Stimulated activated CD4-positive, alpha-beta T cell treated with anti-CD3 and anti-CD28 coated beads, Interleukin-12 subunit alpha, Interleukin-12 subunit beta, amount 100 ng/mL, for 4 hours (primary cell): ENCODE results near the gene WASF3.

Source experiments
- DNase-seq: peaks from one replicate; pipeline ENCODE4 v3.0.0-alpha.2; 2020

WASF3 gene

DNA sequence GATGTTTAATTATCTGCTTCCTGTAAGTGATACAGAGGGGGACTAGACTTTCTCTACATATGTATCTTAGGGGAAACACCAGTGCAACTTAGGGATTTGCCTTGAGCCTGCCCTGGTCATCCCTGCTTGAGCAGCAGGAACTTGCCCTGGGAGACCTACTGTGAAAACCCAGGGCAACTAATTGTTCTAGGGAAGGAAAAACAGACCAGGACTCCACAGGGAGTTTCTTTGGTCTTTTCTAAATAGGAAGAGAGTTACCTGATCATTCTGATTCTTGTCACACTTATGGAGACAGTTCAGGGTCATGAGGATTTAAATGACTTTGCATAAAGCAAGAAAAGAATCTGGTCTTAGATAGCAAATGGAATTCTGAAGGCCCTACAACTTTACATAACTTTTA is 89.1 kb downstream of the WASF3 start:
- no peak for DNase-seq

DNA sequence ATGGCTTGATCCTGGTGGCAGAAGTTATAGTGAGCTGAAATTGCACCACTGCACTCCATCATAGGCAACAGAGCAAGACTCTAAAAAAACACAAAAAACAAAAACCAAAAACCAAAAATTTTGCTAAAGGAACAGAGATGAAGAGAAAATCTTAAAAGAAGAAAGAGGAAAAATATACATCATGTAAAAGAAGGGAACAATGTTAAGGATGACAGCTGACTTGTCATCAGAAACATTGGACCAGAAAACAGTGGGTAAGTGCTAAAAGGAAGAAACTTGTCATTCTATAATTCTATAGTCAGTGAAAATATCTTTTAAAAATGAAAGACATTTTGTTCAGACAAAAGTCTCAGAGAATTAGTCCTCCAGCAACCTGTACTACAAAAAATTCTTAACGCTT is 93.8 kb downstream of the WASF3 start:
- DNase-seq = no peak

DNA sequence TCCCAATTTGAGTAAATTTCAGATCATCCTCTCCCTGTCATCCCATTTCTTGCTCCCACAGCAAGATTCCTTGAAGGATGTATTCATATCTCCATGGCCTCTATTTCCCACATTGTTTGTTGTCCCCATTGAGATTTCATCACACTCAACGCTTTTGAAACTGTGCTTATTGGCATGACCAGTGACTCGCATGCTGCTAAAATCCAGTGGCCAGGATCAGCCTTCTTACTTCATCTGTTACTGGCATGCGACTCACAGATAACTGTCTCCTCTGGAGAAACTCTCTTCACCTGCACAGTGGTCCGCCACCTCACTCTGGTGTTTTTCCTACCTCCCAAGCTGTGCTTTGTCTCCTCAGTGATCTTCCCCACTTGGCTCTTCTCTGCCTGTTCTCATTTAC is 95.8 kb downstream of the WASF3 start:
- DNase-seq = no peak

DNA sequence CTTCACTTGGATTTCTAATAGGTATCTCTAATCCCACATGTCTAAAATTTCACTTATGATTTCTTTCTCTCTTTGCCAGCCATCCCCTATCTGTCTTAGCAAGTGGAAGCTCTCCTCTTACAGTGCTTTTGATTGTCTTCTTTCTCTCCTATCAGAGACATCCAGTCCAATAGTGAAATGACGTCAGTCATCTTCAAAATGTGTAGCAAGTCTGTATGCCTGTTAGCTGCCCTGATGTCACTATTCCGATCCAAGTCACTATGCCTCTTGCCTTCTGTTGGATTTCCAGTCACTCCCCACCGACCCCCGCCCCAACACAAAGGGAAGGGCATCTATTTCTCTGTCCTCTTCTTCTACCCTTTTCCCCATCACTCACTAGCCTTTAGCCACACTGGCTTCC is 96.4 kb downstream of the WASF3 start:
- DNase-seq = no peak

DNA sequence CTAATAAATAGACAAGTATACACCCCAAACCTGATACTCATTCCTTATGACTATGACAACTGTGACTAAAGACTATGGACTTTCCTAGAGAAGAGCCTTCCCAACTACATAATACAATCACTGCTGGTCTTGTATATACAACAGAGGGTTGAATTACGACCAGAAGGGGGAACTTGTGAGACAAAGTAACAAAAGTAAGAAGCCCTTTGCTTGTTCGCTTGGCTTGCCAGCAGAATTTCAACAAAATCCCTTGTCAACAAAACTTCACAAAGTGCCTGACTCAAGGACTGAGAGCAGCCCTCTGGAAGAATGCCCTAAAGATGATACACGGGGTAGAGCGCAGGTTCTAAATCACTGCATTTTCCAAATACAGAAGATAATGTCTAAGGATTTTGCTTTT is 99.4 kb downstream of the WASF3 start:
- no peak for DNase-seq

DNA sequence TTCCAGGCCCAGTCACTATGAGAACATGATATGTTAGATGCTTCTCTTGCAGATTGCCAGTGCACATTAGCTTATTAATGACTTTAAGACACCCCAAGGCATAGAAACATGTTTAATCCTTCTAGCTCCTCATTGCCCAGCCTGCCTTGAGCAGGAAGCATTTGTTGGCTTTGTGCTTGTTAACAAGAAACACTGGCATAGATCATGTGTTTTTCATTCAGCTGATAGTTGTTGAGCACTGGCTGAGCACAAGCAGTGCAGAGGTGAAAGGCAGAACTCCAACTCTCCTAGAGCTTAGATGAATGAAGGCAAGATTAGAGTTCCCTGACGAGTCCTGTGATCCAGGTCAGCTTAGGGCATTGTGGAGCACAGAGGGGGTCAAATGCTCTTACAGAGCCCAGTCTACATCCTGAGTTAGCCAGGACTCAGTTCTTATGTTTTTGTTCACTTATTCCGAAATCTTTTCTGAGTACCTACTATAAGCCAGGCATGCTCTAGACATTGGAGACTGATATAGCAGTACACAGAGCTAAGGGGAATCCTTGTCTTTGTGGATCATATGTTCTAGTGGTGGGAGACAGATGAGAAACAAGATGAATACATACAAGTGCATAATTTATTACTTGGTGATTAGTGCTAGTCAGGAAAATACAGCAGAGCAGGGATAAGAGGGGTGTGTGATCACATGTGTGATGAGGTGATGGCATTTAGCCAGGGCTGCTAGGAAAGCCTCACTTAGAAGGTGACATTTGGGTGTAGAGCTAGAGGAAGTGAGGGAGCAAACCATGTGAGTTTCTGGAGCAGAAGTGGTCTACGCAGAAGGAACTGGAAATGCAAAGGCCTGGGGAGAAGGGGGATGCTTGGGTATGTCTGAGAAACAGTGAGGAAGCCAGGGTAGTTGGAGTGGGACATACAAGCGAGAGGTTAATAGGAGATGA is 101.2 kb downstream of the WASF3 start:
- DNase-seq = no peak

DNA sequence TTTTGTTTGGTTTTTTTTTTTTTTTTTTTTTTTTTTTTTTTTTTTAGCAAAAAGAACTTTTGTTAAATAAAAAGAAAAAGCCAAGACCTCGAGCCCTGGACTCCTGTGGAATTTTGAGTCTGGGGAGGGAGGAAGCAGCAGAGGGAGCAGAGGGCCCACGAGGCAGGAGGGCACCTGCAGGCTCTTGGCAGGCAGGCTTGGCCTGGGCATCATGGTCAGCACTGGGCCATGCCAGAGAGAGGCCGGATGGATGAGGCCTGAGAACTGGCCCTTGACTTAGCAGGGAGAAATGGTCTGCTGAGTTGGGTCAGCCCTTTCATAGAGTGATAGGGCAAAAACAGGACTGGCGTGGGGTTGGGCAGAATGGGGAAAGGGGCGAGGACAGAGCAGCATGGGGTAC is 102.7 kb downstream of the WASF3 start:
- DNase-seq = no peak

DNA sequence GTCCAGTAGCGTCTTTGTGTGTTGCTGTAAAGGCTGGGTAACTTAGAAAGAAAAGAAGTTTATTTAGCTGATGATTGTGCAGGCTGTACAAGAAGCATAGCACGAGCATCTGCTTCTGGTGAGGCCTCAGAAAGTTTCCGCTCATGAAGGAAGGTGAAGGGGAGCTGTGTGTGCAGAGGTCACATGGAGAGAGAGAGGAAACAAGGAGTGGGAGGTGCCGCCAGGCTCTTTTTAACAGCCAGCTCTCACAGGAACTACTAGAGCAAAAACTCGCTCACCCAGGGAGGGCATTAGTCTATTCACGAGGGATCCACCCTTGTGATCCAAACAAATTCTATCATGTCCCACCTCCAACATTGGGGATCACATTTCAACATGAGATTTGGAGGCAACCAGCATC is 103.3 kb downstream of the WASF3 start:
- DNase-seq = no peak

DNA sequence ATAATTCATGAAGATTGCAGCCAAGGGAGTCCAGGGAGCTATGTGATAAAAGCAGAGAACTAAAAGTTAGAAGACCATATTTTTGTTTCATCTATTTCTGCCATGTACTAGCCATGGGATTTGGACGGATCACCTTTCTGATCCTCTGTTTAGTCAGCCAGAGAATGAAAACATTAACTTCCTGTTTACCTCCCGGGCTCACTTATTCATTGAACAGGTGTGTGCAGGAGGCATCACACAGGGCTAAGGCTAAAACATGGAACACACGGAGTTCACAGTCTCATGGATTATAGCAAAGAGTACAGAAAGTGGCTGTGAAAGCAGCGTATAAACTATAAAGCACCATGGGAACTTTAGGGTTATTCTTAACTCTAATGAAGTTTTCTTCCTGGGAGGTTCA is 106.3 kb downstream of the WASF3 start:
- DNase-seq = no peak

DNA sequence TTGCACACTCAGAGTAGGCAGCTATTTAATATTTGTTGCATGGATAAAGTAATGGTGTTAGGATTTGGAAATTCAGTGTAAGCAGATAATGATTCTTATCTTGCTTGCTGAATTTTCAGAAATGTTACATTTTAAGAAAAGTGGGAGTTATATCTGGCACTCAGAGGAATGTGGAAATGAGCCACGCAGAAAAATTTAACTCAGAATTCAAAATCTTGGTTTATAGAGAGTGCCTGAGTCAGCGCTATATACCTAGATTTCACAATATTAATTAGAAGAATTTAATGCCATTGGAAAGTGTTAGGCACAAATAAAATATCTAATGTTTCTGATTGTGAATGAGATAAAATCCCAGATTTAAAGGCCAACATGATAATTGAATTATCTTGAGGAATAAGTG is 106.8 kb downstream of the WASF3 start:
- no peak for DNase-seq

DNA sequence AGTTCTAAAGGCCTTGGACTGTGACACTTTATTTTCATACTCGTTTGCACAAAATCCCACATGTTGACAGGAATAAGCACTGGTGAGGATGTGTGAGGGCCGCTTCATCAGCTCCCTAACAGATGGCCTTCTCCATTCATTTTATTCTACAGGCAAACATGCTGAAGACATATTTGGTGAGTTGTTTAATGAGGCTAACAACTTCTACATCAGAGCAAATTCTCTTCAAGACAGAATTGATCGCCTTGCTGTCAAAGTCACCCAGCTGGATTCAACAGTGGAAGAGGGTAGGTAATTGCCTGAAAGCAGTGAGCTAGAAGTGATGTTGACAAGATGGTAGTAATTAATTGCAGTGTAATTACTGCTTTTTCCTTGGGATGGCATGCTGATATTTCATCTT is 107.4 kb downstream of the WASF3 start:
- no peak for DNase-seq

DNA sequence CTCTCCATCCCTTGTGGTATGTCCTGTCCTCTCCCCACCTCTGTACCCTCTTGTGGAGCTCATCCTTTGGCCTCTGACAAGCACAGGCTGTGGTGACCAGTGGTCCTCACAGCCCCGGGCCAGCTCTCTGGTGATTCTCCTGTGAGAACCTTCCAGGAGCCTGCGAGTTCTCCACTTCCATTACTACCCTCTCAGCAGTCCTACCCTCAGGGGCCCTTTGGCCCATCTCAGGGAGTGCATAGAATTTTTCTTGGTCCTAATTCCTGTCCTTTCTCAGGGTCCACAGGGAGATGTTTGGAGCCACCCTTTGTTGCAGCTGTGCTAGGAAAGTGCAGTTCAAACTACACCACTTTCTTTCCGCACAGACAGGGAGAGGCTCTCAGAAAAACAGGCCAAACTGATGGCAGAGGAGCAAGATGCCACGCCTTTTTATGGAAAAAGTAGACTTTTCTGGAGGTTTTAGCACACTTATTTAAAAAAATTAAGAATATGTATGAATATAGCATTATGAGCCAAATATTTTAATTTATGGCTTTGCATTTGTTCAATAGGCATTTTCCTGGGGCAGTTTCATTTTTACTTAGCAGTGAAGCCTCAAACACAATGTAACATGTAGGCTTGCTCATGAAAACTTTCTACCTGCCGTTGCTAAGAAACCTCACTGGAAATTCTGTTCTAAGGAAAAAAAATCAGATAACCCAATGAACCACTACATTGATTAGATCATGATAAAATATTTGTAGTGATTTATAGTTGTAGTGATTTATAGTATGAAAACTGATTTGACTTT is 111.1 kb downstream of the WASF3 start:
- no peak for DNase-seq

DNA sequence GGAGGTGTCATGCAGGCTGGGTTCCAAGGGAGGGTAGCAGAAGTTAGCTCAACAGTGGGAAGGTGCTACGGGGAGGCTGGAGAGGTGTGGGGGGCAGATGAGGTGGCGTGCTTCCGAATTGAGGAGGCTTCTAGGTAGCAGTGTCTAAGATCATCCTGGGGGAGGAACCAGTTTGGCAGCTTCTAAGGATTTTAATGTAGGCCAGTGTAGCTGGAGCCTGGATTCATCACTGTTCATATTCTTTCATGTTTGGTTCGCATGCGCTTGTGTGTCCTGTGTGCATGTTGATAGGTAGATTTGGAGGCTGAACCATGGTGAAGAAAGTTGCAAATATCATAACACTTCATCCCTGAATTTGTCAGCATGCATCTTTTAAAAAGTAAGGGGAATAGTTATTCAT is 116.4 kb downstream of the WASF3 start:
- no peak for DNase-seq

DNA sequence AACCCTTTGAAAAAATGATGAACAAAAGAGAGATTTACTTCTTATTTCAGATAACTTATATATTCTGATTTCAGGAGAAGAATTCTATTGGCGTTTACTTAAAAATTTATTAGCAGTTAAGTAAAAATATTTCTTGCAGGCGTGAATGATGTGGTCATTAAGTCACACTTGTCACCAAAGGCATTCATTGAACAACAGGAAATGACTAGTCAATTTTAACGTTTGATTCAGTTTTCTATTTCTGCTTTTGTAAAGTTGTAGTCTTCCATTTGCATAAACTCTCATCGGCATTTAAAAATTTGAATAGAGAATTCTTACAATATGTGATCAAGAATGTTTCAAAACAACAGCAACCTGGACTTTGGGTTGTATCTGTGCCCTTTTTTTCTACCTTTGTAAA is 119.7 kb downstream of the WASF3 start:
- no peak for DNase-seq

DNA sequence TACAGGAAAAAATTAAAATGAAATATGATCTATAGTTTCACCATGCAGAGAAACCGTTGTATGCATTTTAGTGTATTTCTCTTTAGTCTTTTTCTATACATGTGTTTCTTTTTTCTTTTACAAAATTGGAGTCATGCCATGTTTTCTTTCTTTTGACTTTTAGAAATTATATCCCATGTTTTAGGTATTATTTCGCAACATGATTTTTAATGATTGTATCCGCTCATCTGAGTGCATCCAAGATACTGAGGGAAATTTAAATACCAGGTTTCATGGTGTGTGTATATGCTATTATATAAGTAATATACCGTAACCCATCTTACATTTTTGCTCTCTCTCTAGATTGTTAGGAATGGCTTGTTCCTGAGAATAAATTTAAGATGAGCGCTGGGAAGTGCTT is 120.8 kb downstream of the WASF3 start:
- no peak for DNase-seq

DNA sequence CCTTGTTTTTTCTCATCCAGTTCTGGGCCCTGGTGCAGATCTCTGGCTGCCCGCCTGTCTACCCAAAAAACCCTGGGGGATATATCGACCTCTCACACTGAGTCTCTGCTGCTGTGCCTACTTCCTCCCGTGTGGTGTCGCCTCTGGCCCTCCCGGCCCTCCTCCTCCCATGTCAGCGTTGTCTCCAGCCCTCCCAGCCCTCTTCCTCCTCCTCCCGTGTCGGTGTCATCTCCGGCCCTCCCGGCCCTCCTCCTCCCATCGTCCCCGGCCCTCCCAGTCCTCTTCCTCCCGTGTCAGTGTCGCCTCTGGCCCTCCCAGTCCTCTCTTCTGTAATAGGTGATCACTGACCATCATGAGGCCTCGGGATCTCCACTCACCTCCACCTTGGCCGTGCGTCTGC is 121.3 kb downstream of the WASF3 start:
- DNase-seq = no peak

DNA sequence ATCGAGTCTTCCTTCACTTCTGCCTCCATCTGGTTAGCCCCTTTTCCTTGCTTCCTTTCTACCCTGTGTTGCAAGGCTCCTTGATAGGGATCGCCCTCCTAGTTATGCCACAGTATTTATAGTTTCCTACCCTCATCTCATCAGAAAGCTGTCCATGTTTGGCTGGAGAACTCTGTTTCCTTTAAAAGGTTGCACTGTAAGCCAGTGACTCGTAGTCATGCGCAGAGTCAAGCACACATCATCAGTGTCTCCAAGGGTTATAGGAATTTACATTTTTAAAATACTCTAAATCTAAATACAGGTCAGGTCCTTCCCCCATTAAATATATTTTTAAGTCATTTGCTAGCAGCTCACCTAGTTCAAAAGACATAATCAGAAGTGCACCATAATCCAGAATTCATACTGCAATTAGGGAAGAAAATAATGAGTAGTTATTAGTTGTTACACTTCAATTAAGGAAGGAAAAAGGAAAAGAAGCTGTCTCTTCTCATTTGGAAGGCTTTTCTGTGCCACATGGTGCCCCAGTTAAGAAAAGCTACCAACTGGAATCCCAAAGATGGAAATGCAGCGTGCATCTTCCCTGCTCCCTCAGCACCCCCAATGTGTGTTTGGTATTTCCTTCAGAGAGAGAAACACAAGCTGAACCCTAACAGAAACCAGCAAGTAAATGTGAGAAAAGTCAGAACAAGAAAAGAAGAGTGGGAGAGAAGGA is 122.1 kb downstream of the WASF3 start:
- DNase-seq = no peak

DNA sequence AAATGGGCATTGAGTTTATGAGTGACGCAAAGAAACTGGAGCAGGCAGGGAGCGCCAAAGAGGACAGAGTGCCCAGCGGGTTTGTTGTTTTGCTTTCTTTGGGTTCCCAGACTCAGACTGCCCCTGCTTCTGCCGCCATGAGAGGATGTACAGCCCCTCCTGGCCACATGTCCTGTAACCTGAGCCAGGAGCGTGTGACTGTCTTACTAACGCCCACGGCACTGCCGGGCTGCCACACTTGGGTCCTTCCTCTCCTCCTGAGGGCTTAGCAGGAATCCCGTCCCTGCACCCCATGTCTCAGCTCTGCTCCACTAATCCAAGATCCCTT is 122.6 kb downstream of the WASF3 start:
- DNase-seq = no peak

DNA sequence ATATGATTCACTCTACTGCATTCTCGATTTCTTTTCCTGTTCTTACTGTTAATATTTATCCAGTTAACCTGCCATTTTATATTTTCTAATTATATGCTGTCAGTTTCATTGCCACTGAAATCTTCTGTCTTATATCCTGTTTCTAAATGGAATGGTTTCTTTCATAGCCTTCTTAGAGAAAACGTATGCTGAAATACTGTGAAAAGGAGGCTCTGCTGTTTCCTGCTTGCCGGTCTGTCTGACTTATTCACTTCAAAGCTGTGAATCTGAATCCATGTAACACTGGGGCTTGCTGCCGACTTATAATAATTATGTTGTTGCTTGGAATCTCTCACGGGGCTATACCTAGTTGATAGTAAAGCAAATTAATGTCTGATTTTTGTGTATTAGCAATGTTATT is 123.1 kb downstream of the WASF3 start:
- DNase-seq = no peak

DNA sequence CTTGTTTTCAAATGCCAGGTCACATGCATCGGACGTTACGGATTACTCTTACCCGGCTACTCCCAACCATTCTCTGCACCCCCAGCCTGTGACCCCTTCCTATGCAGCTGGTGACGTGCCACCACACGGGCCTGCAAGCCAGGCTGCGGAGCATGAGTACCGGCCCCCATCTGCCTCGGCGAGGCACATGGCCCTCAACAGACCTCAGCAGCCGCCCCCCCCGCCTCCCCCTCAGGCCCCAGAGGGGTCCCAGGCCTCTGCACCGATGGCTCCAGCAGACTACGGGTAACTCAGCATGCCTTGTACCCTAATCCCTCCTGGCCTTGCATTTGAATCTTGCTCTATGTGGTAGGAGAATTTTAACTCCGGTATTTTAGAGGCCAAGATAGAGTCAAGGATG is 123.6 kb downstream of the WASF3 start:
- DNase-seq = no peak

DNA sequence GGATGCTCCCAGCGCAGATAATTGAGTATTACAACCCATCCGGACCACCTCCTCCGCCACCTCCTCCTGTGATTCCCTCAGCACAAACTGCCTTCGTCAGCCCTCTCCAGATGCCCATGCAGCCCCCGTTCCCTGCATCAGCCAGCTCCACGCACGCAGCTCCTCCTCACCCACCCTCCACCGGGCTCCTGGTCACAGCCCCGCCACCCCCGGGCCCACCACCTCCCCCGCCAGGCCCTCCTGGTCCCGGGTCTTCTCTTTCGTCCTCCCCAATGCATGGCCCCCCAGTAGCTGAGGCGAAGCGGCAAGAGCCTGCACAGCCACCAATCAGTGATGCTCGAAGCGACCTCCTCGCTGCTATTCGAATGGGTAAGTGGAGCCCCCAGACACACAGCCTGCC is 125.1 kb downstream of the WASF3 start:
- no peak for DNase-seq

DNA sequence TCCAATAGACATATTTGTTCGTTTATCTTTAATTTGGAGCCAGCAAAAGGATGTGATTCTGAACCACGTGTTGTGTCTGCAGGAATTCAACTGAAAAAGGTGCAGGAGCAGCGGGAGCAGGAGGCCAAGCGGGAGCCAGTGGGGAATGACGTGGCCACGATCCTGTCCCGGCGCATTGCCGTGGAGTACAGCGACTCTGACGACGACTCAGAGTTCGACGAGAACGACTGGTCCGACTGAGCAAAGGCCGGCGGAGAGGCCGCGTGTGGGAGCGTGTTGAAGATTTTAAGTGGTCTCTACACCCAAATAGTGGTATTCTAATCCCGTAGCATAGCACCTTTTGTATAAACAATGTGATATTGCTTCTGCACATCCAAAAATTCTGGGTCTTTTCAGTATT is 128.1 kb downstream of the WASF3 start:
- no peak for DNase-seq

DNA sequence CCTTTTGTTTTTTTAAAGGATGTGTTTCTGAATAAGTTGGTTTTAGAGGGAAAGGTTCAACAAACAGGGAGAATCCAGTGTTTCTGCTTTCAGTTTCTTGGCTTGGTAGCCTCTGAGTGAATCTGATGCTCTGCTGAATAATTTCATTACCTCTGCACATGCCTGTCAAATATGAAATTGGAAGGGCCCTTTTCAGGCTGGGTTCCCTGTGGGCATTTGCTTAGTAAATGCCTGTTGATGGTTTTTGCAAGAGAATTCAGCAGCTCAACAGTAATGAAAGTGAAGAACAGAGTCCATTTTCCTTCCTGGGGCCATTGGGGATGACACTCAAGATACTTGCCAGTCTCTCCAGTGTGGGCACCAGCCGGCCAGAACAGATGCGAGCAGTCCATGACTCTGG is 128.8 kb downstream of the WASF3 start:
- no peak for DNase-seq

DNA sequence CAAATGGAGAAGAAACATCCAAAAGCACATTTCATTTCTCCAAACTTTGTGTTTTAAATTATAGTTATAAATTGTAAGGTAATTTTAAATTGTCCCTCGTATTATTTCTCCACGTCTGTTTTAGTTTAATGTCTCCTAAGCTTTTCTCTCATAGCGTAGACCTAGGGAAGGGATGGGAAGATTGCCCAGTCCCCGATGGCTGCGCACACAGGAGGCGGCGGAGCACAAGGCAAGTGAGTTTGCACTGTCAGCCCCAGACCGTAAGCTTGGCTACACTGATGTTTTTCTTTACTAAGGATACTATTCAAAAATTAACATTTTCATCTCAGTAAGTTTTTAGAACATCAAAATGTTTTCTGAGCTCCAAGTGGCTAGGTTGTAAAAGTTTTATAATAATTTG is 130.8 kb downstream of the WASF3 start:
- DNase-seq = no peak
